DMS79 treated with DMSO at 0.1 percent for 48 hours (cell line): Measurements from ENCODE around the gene RAD51B.

Experiments
- DNase-seq: peaks from one replicate; lab custom pipeline; 2025; lab: John Stamatoyannopoulos, UW

The RAD51B gene

GRCh38 chr14:68386950-68387779 lies 567.6 kb downstream of the RAD51B start:
- peak; percentile 66 for DNase-seq

- no peak for DNase-seq
Observed at GRCh38 chr14:68389943-68390342, 570.4 kb downstream of the RAD51B start.

- no peak for DNase-seq
Observed at GRCh38 chr14:68390741-68391140, 571.2 kb downstream of the RAD51B start.

GRCh38 chr14:68391311-68392014 lies 571.9 kb downstream of the RAD51B start:
- DNase-seq, result no peak

GRCh38 chr14:68392393-68393141 lies 573.0 kb downstream of the RAD51B start:
- DNase-seq, result no peak

- no peak for DNase-seq
Observed at GRCh38 chr14:68393259-68393658, 573.7 kb downstream of the RAD51B start.

- DNase-seq, result no peak
Observed at GRCh38 chr14:68394118-68394763, 574.7 kb downstream of the RAD51B start.

GRCh38 chr14:68394764-68395143 lies 575.2 kb downstream of the RAD51B start:
- DNase-seq, result no peak

- no peak for DNase-seq
Observed at GRCh38 chr14:68395604-68396003, 576.0 kb downstream of the RAD51B start.

- no peak for DNase-seq
Observed at GRCh38 chr14:68396461-68396860, 576.9 kb downstream of the RAD51B start.

GRCh38 chr14:68397371-68397811 lies 577.8 kb downstream of the RAD51B start:
- DNase-seq, result no peak

GRCh38 chr14:68397822-68398221 lies 578.2 kb downstream of the RAD51B start:
- DNase-seq, result no peak

GRCh38 chr14:68398370-68398769 lies 578.8 kb downstream of the RAD51B start:
- no peak for DNase-seq

GRCh38 chr14:68399971-68400370 lies 580.4 kb downstream of the RAD51B start:
- DNase-seq, result no peak

- DNase-seq, result no peak
Observed at GRCh38 chr14:68401317-68401716, 581.7 kb downstream of the RAD51B start.

GRCh38 chr14:68401855-68402254 lies 582.3 kb downstream of the RAD51B start:
- no peak for DNase-seq

GRCh38 chr14:68402525-68403101 lies 583.0 kb downstream of the RAD51B start:
- no peak for DNase-seq

- no peak for DNase-seq
Observed at GRCh38 chr14:68403191-68404145, 583.9 kb downstream of the RAD51B start.

GRCh38 chr14:68404146-68404527 lies 584.6 kb downstream of the RAD51B start:
- no peak for DNase-seq

- DNase-seq, result no peak
Observed at GRCh38 chr14:68404652-68405183, 585.1 kb downstream of the RAD51B start.
